ENCODE measurements around the gene PRM1. TPM values are rescaled to one million over a fixed set of nuclear protein-coding genes. Genes with fewer than 3 reads are reported as not detected.

The PRM1 gene
- total RNA-seq, 1 experiment from 2014 or later: not detected

- ChIA-PET CTCF (no interaction called here), POLR2A (ENCODE audit: low non-redundant PET) (no interaction called here)
- intact Hi-C loops (cut with micrococcal nuclease; ENCODE audit: unreplicated experiment): no loop called here
- Histone ChIP-seq H3K27me3 (replicated peaks; ENCODE audit: insufficient read depth, low read depth, low read length, poor library complexity) (no peaks in the 10 kb centered on the region), H3K4me1 (ENCODE audit: insufficient read depth, low read length, poor library complexity, severe bottlenecking) (no peaks in the 10 kb centered on the region), H3K36me3 (ENCODE audit: insufficient read depth, low read length, poor library complexity, severe bottlenecking) (no peaks in the 10 kb centered on the region), H3K27ac (ENCODE audit: low read depth, low read length, poor library complexity, severe bottlenecking) (no peak overlapping the region), H3K9me3 (ENCODE audit: low read depth, low read length, poor library complexity, severe bottlenecking) (no peaks in the 10 kb centered on the region), H3K4me3 (ENCODE audit: low read depth, low read length, poor library complexity, severe bottlenecking) (no peak overlapping the region)
- DNase-seq (ENCODE audit: low spot score): no peak
- no peak for TF ChIP-seq CTCF (conservative IDR thresholded peaks at IDR 0.05; ENCODE audit: low read depth, low read length)
- BruUV-seq (replicated peaks): no TSS peak
Observed at GRCh38 chr16:11274964-11275363, 6.2 kb downstream of the PRM1 start.

- Histone ChIP-seq H3K27me3 (replicated peaks; ENCODE audit: insufficient read depth, low read depth, low read length, poor library complexity) (no peaks in the 10 kb centered on the region), H3K4me3 (ENCODE audit: low read depth, low read length, poor library complexity, severe bottlenecking) (no peak overlapping the region), H3K36me3 (ENCODE audit: insufficient read depth, low read length, poor library complexity, severe bottlenecking) (no peaks in the 10 kb centered on the region), H3K9me3 (ENCODE audit: low read depth, low read length, poor library complexity, severe bottlenecking) (no peaks in the 10 kb centered on the region), H3K27ac (ENCODE audit: low read depth, low read length, poor library complexity, severe bottlenecking) (no peak overlapping the region), H3K4me1 (ENCODE audit: insufficient read depth, low read length, poor library complexity, severe bottlenecking) (no peaks in the 10 kb centered on the region)
- CTCF ChIA-PET: no interaction called here
- POLR2A ChIA-PET (ENCODE audit: low non-redundant PET): no interaction called here
- intact Hi-C loops (cut with micrococcal nuclease; ENCODE audit: unreplicated experiment): no loop called here
- no peak for TF ChIP-seq CTCF (conservative IDR thresholded peaks at IDR 0.05; ENCODE audit: low read depth, low read length)
- no peak for TF ChIP-seq EZH2 (IDR thresholded peaks at IDR 0.05; ENCODE audit: borderline replicate concordance, low read depth, low read length, poor library complexity, severe bottlenecking)
- no peak for DNase-seq (ENCODE audit: low spot score)
- BruUV-seq (replicated peaks): no TSS peak
Observed at GRCh38 chr16:11273721-11274324, 7.3 kb downstream of the PRM1 start.

- no peak within 1 kb of the TSS for H3K4me3 ChIP-seq (ENCODE audit: low read depth, low read length, poor library complexity, severe bottlenecking)
- no peak within 1 kb of the TSS for H3K27ac ChIP-seq (ENCODE audit: low read depth, low read length, poor library complexity, severe bottlenecking)
- H3K36me3 ChIP-seq (ENCODE audit: insufficient read depth, low read length, poor library complexity, severe bottlenecking): no peaks in the 10 kb centered on the region
- DNase-seq (ENCODE audit: low spot score): no peak
- ChIA-PET POLR2A (ENCODE audit: low non-redundant PET) (no interaction called here), CTCF (no interaction called here)
- H3K4me1 ChIP-seq (ENCODE audit: insufficient read depth, low read length, poor library complexity, severe bottlenecking): no peaks in the 10 kb centered on the region
- BruUV-seq (replicated peaks): no TSS peak
- H3K9me3 ChIP-seq (ENCODE audit: low read depth, low read length, poor library complexity, severe bottlenecking): no peaks in the 10 kb centered on the region
- no peak for TF ChIP-seq EZH2 (IDR thresholded peaks at IDR 0.05; ENCODE audit: borderline replicate concordance, low read depth, low read length, poor library complexity, severe bottlenecking)
- no peak for TF ChIP-seq CTCF (conservative IDR thresholded peaks at IDR 0.05; ENCODE audit: low read depth, low read length)
- H3K27me3 ChIP-seq (replicated peaks; ENCODE audit: insufficient read depth, low read depth, low read length, poor library complexity): no peaks in the 10 kb centered on the region
- intact Hi-C loops (cut with micrococcal nuclease; ENCODE audit: unreplicated experiment): no loop called here
Observed at GRCh38 chr16:11272921-11273720, 8.0 kb downstream of the PRM1 start, which contains the start of gene PRM3. PRM3 (minus strand) TSS chr16:11273629; CDS start chr16:11273595, 34 bp downstream.
